GM12873 (cell line): ENCODE results near the gene LHFPL2.

ENCODE experiments used
- CTCF ChIP-seq: IDR thresholded peaks from 2 replicates; pipeline ENCODE4 v1.5.1; 2012; ENCODE audit warnings: low read depth, mild to moderate bottlenecking, moderate library complexity, low read length, control low read depth; ENCODE audit not compliant: insufficient read depth; ENCODE audit errors: missing control alignments

The LHFPL2 gene

GRCh38 chr5:78648359-78649210 lies at the start of gene LHFPL2:
Gene LHFPL2 (minus strand): TSS chr5:78648772. CDS start chr5:78510213, 138,559 bp downstream.
- TF ChIP-seq CTCF = no peak

DNA sequence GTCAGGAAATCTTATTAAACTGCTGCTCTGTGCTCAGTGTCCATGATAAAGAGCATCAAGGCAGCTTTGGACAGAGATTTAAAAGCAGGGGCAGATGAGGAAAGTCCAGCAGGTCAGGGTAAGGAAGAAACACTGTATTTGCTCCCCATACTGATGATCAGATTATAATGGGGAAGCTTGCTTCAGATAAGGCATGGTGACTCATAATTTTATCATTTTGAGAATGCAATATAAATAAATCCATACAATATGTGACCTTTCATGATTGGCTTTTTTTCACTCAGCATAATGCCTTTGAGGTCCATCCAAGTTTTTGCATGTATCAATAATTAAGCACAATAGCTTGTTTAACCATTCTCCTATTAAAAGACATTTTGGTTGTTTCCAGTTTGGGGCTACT lies 48.1 kb upstream of the LHFPL2 start:
- TF ChIP-seq CTCF = no peak

DNA sequence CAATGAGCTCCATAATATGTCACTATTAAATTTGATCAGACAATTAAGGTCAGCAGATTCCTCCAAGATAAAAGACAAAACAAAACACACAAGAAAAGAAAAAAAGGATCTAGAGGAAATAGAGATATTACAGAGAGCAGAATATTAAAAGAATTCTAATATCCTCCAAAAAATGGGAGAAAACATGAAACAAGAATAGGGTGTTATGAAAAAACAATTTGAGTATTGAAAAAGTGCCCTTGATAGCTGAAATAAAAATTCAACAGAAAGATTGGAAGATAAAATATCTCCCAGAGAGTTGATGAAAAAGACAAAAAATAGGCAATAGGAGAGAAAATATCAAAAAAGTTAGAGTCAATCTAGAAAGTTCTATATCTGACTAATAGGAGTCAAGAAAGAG lies 44.8 kb upstream of the LHFPL2 start:
- TF ChIP-seq CTCF = no peak

DNA sequence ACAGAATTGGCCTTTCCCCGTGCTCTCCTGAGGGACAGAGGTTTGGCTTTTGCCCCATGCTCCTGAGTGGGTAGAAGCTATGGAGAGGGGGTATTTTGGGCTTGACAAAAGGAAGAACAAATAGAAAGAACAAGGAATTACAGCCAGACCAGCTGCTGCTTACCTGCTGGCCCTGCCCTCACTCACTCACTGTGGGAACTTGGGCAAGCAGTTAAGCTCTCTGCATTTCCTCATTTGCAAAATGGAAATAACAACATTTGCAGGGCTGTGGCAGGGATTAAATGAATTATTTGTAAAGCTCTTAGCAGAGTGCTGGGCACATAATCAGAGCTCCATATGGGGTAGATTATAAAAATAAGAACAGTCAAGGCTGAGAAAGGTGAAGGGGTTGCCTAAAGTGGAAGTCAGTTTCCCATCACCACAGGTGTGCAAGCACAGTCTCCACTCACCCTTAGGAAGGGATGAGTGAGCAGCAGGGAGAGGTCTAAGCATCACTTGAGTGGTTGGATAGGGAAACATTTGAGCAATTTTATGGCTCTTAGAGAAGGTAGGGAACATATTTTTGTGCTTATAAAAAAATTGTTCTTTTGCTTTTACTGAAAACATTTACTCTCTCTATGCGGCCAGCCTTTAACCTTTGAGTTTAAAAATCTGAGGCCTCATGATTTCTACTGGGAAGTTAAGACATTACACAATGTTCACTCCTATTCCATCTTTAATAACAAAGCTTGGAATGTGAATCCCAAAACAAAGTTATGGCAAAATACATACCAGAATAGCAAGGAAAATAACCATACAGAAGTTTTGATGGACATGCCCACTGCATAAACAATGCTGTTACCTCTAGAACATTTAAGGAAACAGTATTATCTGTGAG lies 42.8 kb upstream of the LHFPL2 start:
- no peak for TF ChIP-seq CTCF

DNA sequence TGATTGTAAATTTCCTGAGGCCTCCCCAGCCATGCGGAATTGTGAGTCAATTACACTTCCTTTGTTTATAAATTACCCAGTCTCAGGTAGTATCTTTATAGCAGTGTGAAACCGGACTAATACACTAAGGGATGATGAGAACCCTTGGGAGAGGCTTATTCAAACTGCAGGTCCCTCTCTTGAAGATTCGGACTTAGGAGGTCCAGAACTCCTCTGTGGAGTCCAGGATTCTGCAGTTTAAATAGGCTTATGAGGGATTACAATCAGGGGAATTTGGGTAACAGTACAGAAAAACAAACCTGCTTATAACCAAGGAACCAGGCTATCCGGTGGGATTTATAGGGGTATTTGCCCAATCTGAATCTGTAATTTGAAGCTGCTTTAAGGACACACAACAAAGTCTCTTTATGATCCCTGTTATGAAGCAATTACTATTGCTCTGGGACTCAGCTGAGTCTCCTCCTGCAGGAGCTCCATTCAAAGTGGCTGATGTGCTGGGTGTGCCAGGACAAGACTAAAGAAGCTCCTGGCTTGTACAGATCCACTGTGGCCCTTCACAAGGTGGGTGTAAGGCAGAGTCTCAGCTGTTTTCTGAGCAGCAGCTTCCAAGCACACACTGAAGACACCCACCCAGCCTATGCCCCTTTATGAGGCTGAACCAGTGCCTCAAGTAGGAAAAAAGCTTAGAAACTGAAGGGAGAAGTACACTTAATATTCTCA lies 41.8 kb upstream of the LHFPL2 start:
- no peak for TF ChIP-seq CTCF

- no peak for TF ChIP-seq CTCF
These were observed 41.1 kb upstream of the LHFPL2 start for GRCh38 chr5:78689540-78690252.

GRCh38 chr5:78679905-78680304 lies 31.3 kb upstream of the LHFPL2 start:
- TF ChIP-seq CTCF = no peak
